OCI-LY3 (cell line): ENCODE results near the gene CHD5.
"Not testable (repeated sequence)": the region's sequence is repeated elsewhere in the genome, so short reads cannot be mapped to it uniquely, and the experiment has no call there.

Experiments used
- H2AFZ ChIP-seq: fragments of 200-600, 300-600 bp; shearing (Covaris generic); 2 replicates; pipeline ENCODE4 v1.6.0; 2014; ENCODE audit warnings: antibody characterized with exemption, low read depth, low read length
- H3K27ac ChIP-seq: fragments of 200-600, 300-600 bp; sonication (generic); 2 replicates; pipeline ENCODE4 v1.5.1; 2014; ENCODE audit warnings: mild to moderate bottlenecking, low read length, moderate library complexity, mixed read lengths
- H3K27me3 ChIP-seq: fragments of 200-600, 300-600 bp; sonication (generic); 2 replicates; pipeline ENCODE4 v1.6.1; 2014; ENCODE audit warnings: low read depth, low read length, mixed read lengths
- H3K36me3 ChIP-seq: fragments of 200-600, 300-600 bp; sonication (generic); replicated peaks from 2 replicates; pipeline ENCODE3; 2014; ENCODE audit warnings: low read depth, low read length, mixed read lengths
- H3K4me1 ChIP-seq: fragments of 300-600, 200-600 bp; sonication (generic); 2 replicates; pipeline ENCODE4 v1.6.1; 2014; ENCODE audit warnings: low read length, mixed read lengths
- H3K4me2 ChIP-seq: fragments of 200-600, 300-600 bp; sonication (generic); 2 replicates; pipeline ENCODE4 v1.6.1; 2014; ENCODE audit warnings: low read length, mixed read lengths
- H3K4me3 ChIP-seq: fragments of 300-600, 200-600 bp; sonication (generic); 2 replicates; pipeline ENCODE4 v1.5.1; 2014; ENCODE audit warnings: antibody characterized with exemption, mild to moderate bottlenecking, low read length, moderate library complexity
- H3K79me2 ChIP-seq: fragments of 300-600, 200-600 bp; shearing (Covaris generic); 2 replicates; pipeline ENCODE4 v1.6.1; 2014; ENCODE audit warnings: mild to moderate bottlenecking, low read length, mixed read lengths
- H3K9ac ChIP-seq: fragments of 300-600, 200-600 bp; shearing (Covaris generic); 2 replicates; pipeline ENCODE4 v1.6.0; 2014; ENCODE audit warnings: mild to moderate bottlenecking, low read length, moderate library complexity
- H3K9me3 ChIP-seq: fragments of 200-600, 300-600 bp; shearing (Covaris generic); 2 replicates; pipeline ENCODE4 v1.6.1; 2014; ENCODE audit warnings: low read length, mixed read lengths; ENCODE audit not compliant: insufficient read depth
- H4K20me1 ChIP-seq: fragments of 200-600, 300-600 bp; sonication (generic); 2 replicates; pipeline ENCODE4 v1.6.1; 2016; ENCODE audit warnings: low read length, mixed read lengths; ENCODE audit not compliant: insufficient read depth
- CTCF ChIP-seq: fragments of 200-600, 300-600 bp; sonication (generic); IDR thresholded peaks from 2 replicates; pipeline ENCODE4 v1.5.1; 2014; ENCODE audit warnings: antibody characterized with exemption, low read length, low read depth
- EZH2phosphoT487 ChIP-seq: fragments of 200-600 bp; shearing (Covaris generic); IDR thresholded peaks from 2 replicates; pipeline ENCODE4 v1.6.1; 2018; ENCODE audit warnings: antibody characterized with exemption, mixed run types, low read depth

The CHD5 gene

GRCh38 chr1:6066680-6067079 is 113.4 kb downstream of the CHD5 start:
- Histone ChIP-seq H3K4me2 (no peak overlapping the region), H4K20me1 (peaks cover 27% of the 10 kb centered on the region; the same call in 1 of the 2 replicates), H3K27ac (no peak overlapping the region), H3K79me2 (no peaks in the 10 kb centered on the region), H3K4me3 (no peak overlapping the region), H3K27me3 (no peaks in the 10 kb centered on the region), H3K36me3 (no peaks in the 10 kb centered on the region), H3K4me1 (no peaks in the 10 kb centered on the region), H3K9ac (no peak overlapping the region), H3K9me3 (no peaks in the 10 kb centered on the region), H2AFZ (no peak overlapping the region)
- TF ChIP-seq CTCF, result no peak
- TF ChIP-seq EZH2phosphoT487, result no peak

DNA sequence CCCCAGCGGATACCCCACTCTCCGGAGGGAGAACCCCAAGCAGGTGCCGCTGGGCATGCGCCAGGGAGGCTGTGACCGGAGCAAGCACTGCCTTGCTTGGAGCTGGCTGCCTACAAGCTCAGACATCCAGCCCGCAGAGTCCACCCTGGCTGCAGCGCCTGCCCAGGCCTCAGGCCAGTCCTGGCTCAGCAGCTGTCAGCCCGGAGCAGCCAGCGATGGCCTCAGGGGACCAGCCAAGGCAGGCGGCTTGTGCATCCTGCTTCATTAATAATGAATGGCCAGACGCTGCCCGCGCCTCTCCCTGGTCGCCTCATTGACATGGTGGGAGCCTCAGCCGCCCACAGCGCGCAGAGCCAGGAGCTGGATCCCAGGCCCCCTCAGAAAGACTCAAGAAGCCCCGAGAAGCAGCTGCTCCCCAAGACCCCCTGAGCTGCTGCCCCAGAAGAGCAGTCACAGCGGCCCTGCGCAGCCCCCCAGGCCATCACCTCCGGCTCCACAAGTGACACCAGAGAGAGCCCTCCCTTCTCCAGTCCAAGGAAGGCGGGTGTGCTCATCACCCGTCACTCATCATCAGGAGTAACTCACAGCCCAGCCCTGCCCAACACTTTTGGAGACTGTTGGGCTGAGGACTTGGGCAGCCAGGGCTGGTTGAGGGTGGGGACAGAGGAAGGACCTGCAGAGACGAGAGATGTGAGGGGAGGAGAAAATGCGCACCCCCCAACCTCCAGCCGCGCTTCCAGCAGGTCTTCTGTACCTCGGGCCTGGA is 114.8 kb downstream of the CHD5 start:
- Histone ChIP-seq H3K9ac (no peak overlapping the region), H3K36me3 (no peaks in the 10 kb centered on the region), H3K4me3 (no peak overlapping the region), H3K4me2 (no peak overlapping the region), H3K9me3 (no peaks in the 10 kb centered on the region), H3K27ac (no peak overlapping the region), H3K4me1 (no peaks in the 10 kb centered on the region), H3K79me2 (no peaks in the 10 kb centered on the region), H2AFZ (no peak overlapping the region), H3K27me3 (no peaks in the 10 kb centered on the region), H4K20me1 (peaks cover 25% of the 10 kb centered on the region; the same call in 1 of the 2 replicates)
- TF ChIP-seq EZH2phosphoT487 (no peak), CTCF (no peak)

DNA sequence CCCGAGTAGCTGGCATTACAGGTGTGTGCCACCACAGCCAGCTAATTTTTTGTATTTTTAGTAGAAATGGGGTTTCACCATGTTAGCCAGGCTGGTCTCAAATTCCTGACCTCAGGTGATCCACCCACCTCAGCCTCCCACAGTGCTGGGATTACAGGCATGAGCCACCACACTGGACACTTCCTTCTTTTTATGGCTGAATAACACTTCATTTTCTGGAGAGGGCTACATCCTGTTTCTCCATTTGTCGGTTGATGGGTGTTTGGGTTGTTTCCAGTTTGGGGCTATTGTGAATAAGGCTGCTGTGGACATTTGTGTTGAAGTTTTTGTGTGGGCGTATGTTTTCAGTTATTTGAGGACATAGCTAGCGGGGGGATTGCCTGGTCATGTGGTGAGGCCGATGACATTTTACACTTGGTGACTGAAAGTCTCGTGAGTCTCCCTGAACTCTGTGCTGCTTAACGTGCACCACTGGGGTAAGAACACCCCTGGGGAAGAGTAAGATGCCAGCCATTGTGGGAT is 116.5 kb downstream of the CHD5 start:
- not testable (repeated sequence) for H3K27ac ChIP-seq, H3K4me1 ChIP-seq, H3K9me3 ChIP-seq, H3K4me3 ChIP-seq, H3K9ac ChIP-seq, H3K27me3 ChIP-seq, H3K36me3 ChIP-seq, H3K79me2 ChIP-seq, H3K4me2 ChIP-seq, H2AFZ ChIP-seq
- H4K20me1 ChIP-seq, result peaks cover 19% of the 10 kb centered on the region; the same call in 1 of the 2 replicates

- no peak overlapping the region for H3K4me3 ChIP-seq
- no peak for TF ChIP-seq EZH2phosphoT487
- TF ChIP-seq CTCF, result no peak
- H3K27me3 ChIP-seq, result no peaks in the 10 kb centered on the region
- no peaks in the 10 kb centered on the region for H3K9me3 ChIP-seq
- H3K27ac ChIP-seq, result no peak overlapping the region
- no peak overlapping the region for H3K4me2 ChIP-seq
- no peak overlapping the region for H2AFZ ChIP-seq
- H3K36me3 ChIP-seq, result no peaks in the 10 kb centered on the region
- H3K9ac ChIP-seq, result no peak overlapping the region
- H3K4me1 ChIP-seq, result no peaks in the 10 kb centered on the region
- H4K20me1 ChIP-seq, result peaks cover 19% of the 10 kb centered on the region
- no peaks in the 10 kb centered on the region for H3K79me2 ChIP-seq
Observed at GRCh38 chr1:6062670-6063069, 117.5 kb downstream of the CHD5 start.
